Measurements from ENCODE around the gene NCBP1.

NCBP1 gene

DNA sequence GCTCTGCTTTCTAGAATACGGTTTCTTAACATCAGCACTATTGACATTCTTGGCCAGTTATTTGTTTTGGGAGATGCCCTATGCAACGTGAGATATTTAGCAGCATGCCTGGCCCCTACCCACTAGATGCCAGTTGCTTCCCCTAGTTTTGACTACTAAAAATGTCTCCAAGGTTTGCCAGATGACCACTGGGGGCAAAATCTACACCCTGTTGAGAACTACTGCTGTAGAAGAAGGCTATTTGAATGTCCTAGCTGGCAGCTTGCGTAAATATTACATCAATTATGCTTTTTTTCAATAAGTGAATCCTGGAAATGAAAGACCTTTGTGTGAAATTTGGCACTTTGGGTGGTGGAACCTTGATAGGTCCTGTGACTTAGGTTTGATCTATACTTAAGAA is 5.0 kb downstream of the NCBP1 start:
- H3K27ac ChIP-seq, result no peak overlapping the region
- TF ChIP-seq CTCF (conservative IDR thresholded peaks at IDR 0.05), result no peak; the same call in 1 of the 2 replicates

GRCh38 chr9:97640325-97640724 is 6.7 kb downstream of the NCBP1 start:
- no peak for TF ChIP-seq CTCF (conservative IDR thresholded peaks at IDR 0.05)
- no peak overlapping the region for H3K27ac ChIP-seq

- TF ChIP-seq CTCF (conservative IDR thresholded peaks at IDR 0.05), result no peak
These were observed 12.1 kb downstream of the NCBP1 start for GRCh38 chr9:97645720-97646119.

DNA sequence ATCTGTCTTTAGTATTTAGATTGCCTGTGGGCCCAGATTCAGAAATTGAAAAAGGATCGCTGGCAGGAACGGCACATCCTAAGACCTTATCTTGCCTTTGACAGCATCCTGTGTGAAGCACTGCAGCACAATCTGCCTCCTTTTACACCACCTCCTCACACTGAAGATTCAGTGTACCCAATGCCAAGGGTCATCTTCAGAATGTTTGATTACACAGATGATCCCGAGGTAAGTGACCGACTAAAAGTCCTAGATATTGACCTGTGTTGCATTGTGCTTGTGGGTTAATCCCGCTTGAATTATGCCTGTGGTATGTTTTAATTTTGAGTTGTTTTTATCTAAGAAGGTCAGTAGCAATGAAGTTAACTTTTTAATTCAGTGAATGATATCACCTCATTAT is 14.4 kb downstream of the NCBP1 start:
- no peak overlapping the region for H3K27ac ChIP-seq
- TF ChIP-seq CTCF (conservative IDR thresholded peaks at IDR 0.05), result no peak

More at GRCh38 chr9:97645720-97646119, 12.1 kb downstream of the NCBP1 start:
- H3K27ac ChIP-seq, result peak overlapping the region; percentile 16; the same call in 1 of the 2 replicates

DNA sequence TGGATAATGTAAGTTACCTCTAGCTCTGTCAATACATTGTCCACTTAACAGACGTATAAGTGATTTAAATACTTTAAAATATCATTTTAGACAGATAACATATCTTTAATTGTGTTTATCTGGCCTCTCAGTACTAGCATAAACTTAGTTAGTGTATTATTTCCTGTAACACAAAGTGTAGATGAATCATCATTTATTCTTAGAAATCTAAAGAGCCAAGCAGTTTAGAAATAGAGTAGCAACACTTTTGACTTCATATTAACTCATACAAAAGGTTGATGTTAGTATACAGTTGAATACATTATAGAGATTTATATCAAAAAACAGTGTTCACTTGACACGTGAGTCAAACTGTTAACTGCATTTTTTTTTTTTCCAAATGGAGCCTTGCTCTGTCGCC is 18.0 kb downstream of the NCBP1 start:
- H3K27ac ChIP-seq, result no peak overlapping the region
- TF ChIP-seq CTCF (conservative IDR thresholded peaks at IDR 0.05), result no peak

DNA sequence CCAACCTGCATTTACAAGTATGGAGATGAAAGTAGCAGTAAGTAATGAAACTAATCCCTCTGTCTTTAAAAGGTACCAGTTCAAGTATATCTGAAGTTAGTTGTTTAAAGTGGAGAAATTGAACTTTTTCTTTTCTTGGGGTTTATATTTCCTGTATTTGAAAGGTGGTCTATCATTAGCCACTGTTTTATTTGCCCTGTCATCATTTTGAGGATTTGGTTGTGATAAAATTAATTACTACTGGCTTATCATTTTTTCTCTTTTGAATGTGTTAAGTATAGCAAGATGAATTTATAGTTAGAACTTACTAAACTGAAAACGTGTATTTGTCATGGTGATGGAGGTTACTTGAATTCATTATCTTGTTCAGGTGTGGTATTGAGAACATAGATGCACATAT is 25.1 kb downstream of the NCBP1 start:
- TF ChIP-seq CTCF (conservative IDR thresholded peaks at IDR 0.05), result no peak
- H3K27ac ChIP-seq, result no peak overlapping the region

DNA sequence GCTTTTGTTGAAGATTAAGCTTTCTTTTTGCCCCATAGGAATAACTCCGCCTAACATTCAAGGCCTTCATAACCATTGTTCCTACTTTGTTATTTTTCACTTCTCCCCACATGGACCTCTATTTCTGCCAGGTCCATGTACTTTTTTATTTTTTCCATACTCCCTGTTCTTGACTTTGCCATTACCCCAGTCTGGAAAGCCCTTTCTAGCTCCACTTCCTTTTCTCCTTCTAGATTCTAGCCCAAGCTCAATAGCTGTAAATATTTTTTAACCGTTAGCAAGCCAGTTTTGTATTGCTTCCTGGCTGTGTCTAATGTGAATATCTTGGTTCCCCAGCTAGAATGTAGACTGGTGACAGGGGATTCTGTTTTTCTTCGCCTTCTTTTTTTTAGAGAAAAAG is 26.1 kb downstream of the NCBP1 start:
- TF ChIP-seq CTCF (conservative IDR thresholded peaks at IDR 0.05), result no peak
- no peak overlapping the region for H3K27ac ChIP-seq

DNA sequence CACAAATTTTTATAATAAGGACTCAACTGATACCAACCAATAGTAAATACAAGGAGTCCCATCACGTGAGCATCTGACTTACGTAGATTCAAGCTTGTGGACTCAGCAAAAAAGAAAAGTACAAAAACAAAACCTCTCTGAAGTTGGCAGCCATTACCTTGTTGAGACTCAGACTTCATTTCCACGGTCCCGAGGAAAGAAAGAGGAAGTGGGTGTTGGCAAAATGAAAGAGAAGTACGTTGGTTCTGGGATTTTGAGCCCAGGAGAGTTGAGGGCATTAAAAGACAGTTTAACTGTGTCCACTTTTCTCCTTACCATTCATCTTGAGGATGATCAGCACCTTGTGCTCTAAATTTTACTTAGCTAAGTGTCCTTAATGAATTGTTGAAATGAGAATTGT is 26.7 kb downstream of the NCBP1 start:
- H3K27ac ChIP-seq, result no peak overlapping the region
- TF ChIP-seq CTCF (conservative IDR thresholded peaks at IDR 0.05), result no peak

Data from VCaP (cell line).